Measurements from ENCODE around the gene DMRT2.

DMRT2 gene

DNA sequence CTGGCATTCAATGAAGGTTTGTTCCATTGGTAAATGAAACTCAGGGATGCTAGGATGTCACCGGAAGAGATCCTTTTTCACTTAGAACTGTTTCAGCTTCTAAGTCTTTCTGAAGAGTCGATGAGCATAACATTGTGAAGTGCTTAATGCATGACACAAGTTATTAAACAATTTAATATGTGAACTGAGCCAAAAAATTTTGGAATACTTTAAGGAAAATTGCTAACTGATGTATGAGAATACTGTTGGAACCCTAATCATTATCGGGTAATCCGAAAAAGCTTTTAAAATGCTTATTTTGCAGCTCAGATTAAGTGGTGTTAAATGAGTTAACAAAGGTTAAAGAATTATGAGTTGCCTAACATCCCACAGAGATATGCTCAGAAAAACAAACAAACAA, 34.9 kb downstream of the DMRT2 start:
- no peak overlapping the region for H3K9ac ChIP-seq (ENCODE audit: low read depth in 1 of 2, low read length in 2 of 2)
- H3K27ac ChIP-seq (ENCODE audit: low read depth, low read length): no peak overlapping the region
- no peaks in the 10 kb centered on the region for H3K27me3 ChIP-seq (ENCODE audit: control insufficient read depth in 1 of 2, insufficient read depth in 2 of 2, low read length in 2 of 2)

DNA sequence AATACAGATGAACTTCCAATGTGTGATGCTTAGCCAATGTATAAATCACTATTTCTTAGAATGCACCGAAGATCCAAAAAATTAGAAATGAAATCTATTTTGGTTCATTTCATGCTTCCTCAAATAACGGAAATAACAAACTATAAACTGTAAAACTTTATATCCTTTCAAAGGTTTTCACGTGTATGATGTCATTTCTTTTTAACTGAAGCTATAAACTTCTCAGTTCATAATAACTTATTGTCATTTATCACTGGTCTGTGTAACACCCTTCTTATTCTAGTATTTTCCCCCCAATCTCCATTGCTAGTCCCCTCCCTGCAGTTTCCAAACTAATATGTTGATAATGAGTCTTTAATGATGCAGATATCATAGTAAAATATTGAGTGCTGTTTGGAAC, 36.4 kb downstream of the DMRT2 start:
- Histone ChIP-seq H3K9ac (ENCODE audit: low read depth in 1 of 2, low read length in 2 of 2) (no peak overlapping the region), H3K4me3 (ENCODE audit: low read depth in 1 of 2, low read length in 2 of 2) (no peak overlapping the region)

More for the DNA sequence above, 34.9 kb downstream of the DMRT2 start:
- no peaks in the 10 kb centered on the region for H3K9me3 ChIP-seq (ENCODE audit: control insufficient read depth in 1 of 2, low read length in 2 of 2)
- H3K36me3 ChIP-seq (ENCODE audit: control insufficient read depth in 1 of 2, insufficient read depth in 2 of 2, low read length in 2 of 2): no peaks in the 10 kb centered on the region
- no peaks in the 10 kb centered on the region for H3K4me1 ChIP-seq (ENCODE audit: control insufficient read depth in 1 of 2, insufficient read depth in 2 of 2, low read length in 2 of 2)
- no peak overlapping the region for H3K4me3 ChIP-seq (ENCODE audit: low read depth in 1 of 2, low read length in 2 of 2)

DNA sequence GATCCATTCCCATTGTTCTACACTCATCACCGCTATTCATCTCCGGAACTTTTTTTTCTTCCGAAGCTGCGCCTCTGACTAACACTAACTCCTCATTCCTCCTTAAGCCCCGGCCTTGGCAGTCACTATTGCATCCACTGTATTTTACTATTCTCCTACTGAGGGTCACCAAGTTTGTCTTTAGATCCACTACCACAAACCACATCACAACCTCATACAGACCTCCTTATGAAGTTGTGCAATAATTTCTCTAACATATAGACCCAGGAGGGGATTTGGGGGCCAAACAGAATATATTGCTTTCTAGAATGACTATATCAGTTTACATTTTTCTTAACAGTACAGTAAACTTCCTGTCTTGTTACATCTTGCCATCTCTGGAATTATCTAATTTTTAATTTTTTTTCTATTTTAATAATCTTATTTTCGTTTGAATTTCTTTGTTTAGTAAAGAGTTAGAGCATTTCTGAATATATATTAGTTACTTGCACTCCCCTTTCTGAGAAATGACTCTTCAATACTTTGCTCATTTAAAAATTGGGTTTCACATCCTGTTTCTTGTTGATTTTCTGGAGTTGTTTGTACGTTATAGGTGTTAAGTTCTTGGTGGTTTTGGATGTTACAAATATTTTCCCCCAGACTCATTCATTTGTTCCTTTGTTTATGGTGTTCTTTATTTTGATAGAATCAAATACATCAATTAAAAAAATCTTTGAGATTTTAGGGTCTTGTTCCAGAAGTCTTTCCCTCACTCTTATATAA, 37.1 kb downstream of the DMRT2 start:
- Histone ChIP-seq H3K9ac (ENCODE audit: low read depth in 1 of 2, low read length in 2 of 2) (no peak overlapping the region), H3K9me3 (ENCODE audit: control insufficient read depth in 1 of 2, low read length in 2 of 2) (no peaks in the 10 kb centered on the region), H3K36me3 (ENCODE audit: control insufficient read depth in 1 of 2, insufficient read depth in 2 of 2, low read length in 2 of 2) (no peaks in the 10 kb centered on the region), H3K4me1 (ENCODE audit: control insufficient read depth in 1 of 2, insufficient read depth in 2 of 2, low read length in 2 of 2) (no peaks in the 10 kb centered on the region), H3K4me3 (ENCODE audit: low read depth in 1 of 2, low read length in 2 of 2) (no peak overlapping the region), H3K27ac (ENCODE audit: low read depth, low read length) (no peak overlapping the region), H3K27me3 (ENCODE audit: control insufficient read depth in 1 of 2, insufficient read depth in 2 of 2, low read length in 2 of 2) (peaks cover 0 to 2% of the 10 kb centered on the region in 2 donors)

More for the DNA sequence above, 36.4 kb downstream of the DMRT2 start:
- Histone ChIP-seq H3K27ac (ENCODE audit: low read depth, low read length) (no peak overlapping the region), H3K4me1 (ENCODE audit: control insufficient read depth in 1 of 2, insufficient read depth in 2 of 2, low read length in 2 of 2) (no peaks in the 10 kb centered on the region), H3K36me3 (ENCODE audit: control insufficient read depth in 1 of 2, insufficient read depth in 2 of 2, low read length in 2 of 2) (no peaks in the 10 kb centered on the region), H3K9me3 (ENCODE audit: control insufficient read depth in 1 of 2, low read length in 2 of 2) (no peaks in the 10 kb centered on the region), H3K27me3 (ENCODE audit: control insufficient read depth in 1 of 2, insufficient read depth in 2 of 2, low read length in 2 of 2) (peaks cover 0 to 2% of the 10 kb centered on the region in 2 donors)

DNA sequence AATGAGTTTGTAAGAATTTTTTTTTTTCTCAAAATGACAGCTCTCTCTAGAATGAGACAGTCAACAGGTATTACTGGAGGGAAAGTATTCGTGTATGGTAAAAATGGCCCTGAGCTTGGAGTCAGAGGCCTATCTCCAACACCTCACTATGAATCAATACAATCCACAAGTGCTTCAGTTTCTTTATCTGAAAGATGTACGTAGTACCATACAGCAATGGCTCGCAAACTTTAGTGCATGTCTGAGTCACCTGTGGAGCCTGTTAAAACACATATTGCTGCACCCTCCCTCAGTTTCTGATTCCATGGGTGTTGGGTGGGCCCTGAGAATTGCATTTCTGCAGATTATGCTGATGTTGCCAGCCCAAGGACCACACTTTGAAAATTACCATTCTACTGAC, 44.6 kb downstream of the DMRT2 start:
- H3K27me3 ChIP-seq (ENCODE audit: control insufficient read depth in 1 of 2, insufficient read depth in 2 of 2, low read length in 2 of 2): peaks cover 0 to 2% of the 10 kb centered on the region in 2 donors
- no peak overlapping the region for H3K4me3 ChIP-seq (ENCODE audit: low read depth in 1 of 2, low read length in 2 of 2)
- no peak overlapping the region for H3K27ac ChIP-seq (ENCODE audit: low read depth, low read length)
- no peaks in the 10 kb centered on the region for H3K9me3 ChIP-seq (ENCODE audit: control insufficient read depth in 1 of 2, low read length in 2 of 2)
- H3K9ac ChIP-seq (ENCODE audit: low read depth in 1 of 2, low read length in 2 of 2): no peak overlapping the region
- H3K36me3 ChIP-seq (ENCODE audit: control insufficient read depth in 1 of 2, insufficient read depth in 2 of 2, low read length in 2 of 2): no peaks in the 10 kb centered on the region
- no peaks in the 10 kb centered on the region for H3K4me1 ChIP-seq (ENCODE audit: control insufficient read depth in 1 of 2, insufficient read depth in 2 of 2, low read length in 2 of 2)

DNA sequence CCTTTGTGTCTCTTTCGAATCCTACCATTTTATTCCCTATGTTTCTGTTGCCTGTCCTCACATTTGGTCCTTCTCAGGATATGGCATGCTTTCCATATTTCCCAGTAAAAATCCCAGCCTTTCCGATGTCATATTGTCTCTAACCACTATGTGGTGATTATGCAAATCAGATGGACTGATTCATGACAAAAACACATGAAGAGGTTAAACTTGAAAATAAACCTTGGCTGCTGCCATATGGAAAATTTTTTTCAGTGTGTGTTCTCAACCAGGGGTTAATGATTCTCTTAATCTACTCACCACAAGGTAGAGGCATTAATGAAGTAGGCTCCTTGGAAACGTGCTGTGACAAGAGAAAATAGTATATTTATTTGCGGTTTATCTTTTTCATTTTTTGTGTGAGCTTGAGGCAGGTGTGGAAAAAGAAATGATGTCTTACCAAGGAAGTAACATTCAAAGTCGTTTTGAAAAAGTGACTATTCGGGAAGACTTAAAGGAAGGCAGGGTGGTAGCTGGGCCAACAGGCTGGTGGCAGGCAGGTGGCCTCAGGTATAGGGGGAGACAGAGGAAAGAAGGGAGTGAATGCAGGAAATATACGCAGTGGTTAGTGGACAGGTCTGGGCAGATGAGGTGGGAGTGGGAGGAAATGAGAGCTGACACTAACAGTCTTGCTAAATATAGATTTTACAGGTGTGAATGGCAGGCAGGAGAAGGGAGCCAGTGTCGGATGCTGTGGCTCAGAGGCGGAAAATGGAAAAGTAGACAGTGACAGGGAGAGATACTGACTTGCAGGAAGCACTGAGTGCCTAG, 46.2 kb downstream of the DMRT2 start:
- no peaks in the 10 kb centered on the region for H3K27me3 ChIP-seq (ENCODE audit: control insufficient read depth in 1 of 2, insufficient read depth in 2 of 2, low read length in 2 of 2)
- H3K27ac ChIP-seq (ENCODE audit: low read depth, low read length): no peak overlapping the region
- no peak overlapping the region for H3K4me3 ChIP-seq (ENCODE audit: low read depth in 1 of 2, low read length in 2 of 2)
- no peaks in the 10 kb centered on the region for H3K36me3 ChIP-seq (ENCODE audit: control insufficient read depth in 1 of 2, insufficient read depth in 2 of 2, low read length in 2 of 2)
- no peaks in the 10 kb centered on the region for H3K4me1 ChIP-seq (ENCODE audit: control insufficient read depth in 1 of 2, insufficient read depth in 2 of 2, low read length in 2 of 2)
- H3K9ac ChIP-seq (ENCODE audit: low read depth in 1 of 2, low read length in 2 of 2): no peak overlapping the region
- no peaks in the 10 kb centered on the region for H3K9me3 ChIP-seq (ENCODE audit: control insufficient read depth in 1 of 2, low read length in 2 of 2)

DNA sequence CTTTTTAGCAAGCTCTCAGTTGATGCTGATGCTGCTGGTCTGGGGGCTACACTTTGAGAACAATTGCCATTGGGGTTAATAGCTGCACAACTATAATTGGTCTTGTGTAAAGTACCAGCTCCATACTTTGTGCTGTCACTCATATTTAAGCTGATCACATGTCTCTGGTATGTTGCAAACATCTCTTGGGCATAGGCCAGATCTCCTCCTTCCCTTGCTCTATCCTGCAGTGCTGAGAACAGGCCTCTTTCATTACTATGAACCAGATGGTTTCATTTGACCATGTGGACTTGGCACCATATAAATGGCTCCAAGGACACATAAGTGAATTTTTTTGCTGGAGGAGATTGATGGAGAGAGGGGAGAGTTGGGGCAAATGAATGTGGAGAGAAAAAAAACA, 48.4 kb downstream of the DMRT2 start:
- Histone ChIP-seq H3K4me1 (ENCODE audit: control insufficient read depth in 1 of 2, insufficient read depth in 2 of 2, low read length in 2 of 2) (no peaks in the 10 kb centered on the region), H3K9ac (ENCODE audit: low read depth in 1 of 2, low read length in 2 of 2) (no peak overlapping the region), H3K36me3 (ENCODE audit: control insufficient read depth in 1 of 2, insufficient read depth in 2 of 2, low read length in 2 of 2) (no peaks in the 10 kb centered on the region), H3K27me3 (ENCODE audit: control insufficient read depth in 1 of 2, insufficient read depth in 2 of 2, low read length in 2 of 2) (no peaks in the 10 kb centered on the region), H3K9me3 (ENCODE audit: control insufficient read depth in 1 of 2, low read length in 2 of 2) (no peaks in the 10 kb centered on the region), H3K4me3 (ENCODE audit: low read depth in 1 of 2, low read length in 2 of 2) (no peak overlapping the region), H3K27ac (ENCODE audit: low read depth, low read length) (no peak overlapping the region)

DNA sequence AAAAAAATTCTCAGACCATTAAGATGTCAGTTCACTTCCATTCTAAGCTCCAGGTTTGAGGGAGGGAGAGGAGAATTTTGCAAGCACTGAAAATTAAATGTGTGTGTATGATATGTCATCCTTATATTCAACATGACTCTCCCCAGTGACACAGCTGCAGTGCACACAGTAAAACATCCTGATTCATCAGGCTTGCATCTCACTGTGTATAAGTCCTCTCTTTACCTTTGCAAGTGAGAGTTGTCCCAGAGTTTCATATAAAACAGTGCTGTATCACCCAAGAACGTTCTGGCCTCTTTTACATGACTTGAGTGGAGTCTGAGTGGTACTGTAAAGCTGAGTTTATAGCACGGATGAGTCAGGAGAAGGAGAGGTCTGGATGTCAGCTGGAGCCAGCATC, 50.0 kb downstream of the DMRT2 start:
- Histone ChIP-seq H3K27me3 (ENCODE audit: control insufficient read depth in 1 of 2, insufficient read depth in 2 of 2, low read length in 2 of 2) (no peaks in the 10 kb centered on the region), H3K4me3 (ENCODE audit: low read depth in 1 of 2, low read length in 2 of 2) (no peak overlapping the region), H3K9ac (ENCODE audit: low read depth in 1 of 2, low read length in 2 of 2) (no peak overlapping the region), H3K36me3 (ENCODE audit: control insufficient read depth in 1 of 2, insufficient read depth in 2 of 2, low read length in 2 of 2) (no peaks in the 10 kb centered on the region), H3K27ac (ENCODE audit: low read depth, low read length) (no peak overlapping the region), H3K9me3 (ENCODE audit: control insufficient read depth in 1 of 2, low read length in 2 of 2) (no peaks in the 10 kb centered on the region), H3K4me1 (ENCODE audit: control insufficient read depth in 1 of 2, insufficient read depth in 2 of 2, low read length in 2 of 2) (no peaks in the 10 kb centered on the region)

DNA sequence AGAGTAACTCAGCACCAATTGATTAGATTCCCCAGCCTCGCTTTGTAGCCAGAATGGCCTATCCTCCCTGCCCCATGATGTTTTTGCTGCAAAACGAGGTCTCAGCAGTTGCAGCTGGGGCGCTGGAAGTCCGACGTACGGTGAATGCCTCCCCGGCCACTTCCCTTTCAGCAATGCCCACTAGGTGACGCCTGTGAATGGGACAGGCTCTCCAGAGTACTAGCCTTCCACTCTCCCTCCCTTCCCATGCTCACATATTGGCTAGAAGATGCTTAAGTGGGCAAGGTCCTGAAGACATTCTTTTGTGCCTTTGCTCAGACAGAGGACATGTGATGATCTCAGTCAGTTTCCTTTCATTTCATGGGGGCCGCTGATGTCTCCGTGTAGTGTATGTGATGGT, 50.8 kb downstream of the DMRT2 start:
- H3K4me3 ChIP-seq (ENCODE audit: low read depth in 1 of 2, low read length in 2 of 2): no peak overlapping the region
- H3K27me3 ChIP-seq (ENCODE audit: control insufficient read depth in 1 of 2, insufficient read depth in 2 of 2, low read length in 2 of 2): no peaks in the 10 kb centered on the region
- H3K36me3 ChIP-seq (ENCODE audit: control insufficient read depth in 1 of 2, insufficient read depth in 2 of 2, low read length in 2 of 2): no peaks in the 10 kb centered on the region
- no peaks in the 10 kb centered on the region for H3K9me3 ChIP-seq (ENCODE audit: control insufficient read depth in 1 of 2, low read length in 2 of 2)
- H3K27ac ChIP-seq (ENCODE audit: low read depth, low read length): no peak overlapping the region
- no peak overlapping the region for H3K9ac ChIP-seq (ENCODE audit: low read depth in 1 of 2, low read length in 2 of 2)
- H3K4me1 ChIP-seq (ENCODE audit: control insufficient read depth in 1 of 2, insufficient read depth in 2 of 2, low read length in 2 of 2): no peaks in the 10 kb centered on the region

DNA sequence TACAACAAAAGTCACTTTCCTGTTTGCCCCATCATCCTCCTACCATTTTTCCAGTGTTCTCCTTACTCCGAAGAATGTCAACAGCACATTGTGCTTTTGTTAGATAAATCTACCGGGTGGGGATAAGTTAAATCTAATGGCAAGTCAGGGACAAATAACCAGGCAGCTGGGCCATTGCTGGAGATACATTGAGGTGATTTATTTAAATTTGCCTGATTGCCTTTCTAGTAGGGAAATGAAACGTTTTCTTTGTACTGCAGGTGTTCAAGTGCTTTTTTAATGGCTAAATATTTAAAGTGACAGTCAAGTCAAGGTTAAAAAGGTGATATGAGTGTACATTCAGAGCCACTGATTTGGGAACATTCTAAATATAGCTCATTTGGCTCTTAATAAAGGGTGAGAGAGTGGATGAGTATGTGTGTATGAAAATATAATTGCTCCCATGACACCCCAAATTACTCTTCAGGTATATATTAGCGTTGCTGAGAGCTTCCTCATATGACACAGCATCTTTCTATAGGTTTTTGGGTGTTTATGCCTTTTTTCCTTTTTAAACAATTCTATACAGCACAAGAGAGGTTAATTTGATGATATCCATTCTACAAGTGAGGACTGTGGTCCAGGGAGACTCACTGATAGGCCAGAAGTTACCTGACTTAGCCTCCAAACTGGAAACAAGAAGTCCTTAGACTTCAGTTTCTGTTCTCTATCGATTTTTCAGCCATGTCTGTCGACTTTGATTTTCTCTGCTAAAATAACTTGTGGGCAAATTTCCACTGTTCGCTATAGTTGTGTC, 51.9 kb downstream of the DMRT2 start:
- Histone ChIP-seq H3K9ac (ENCODE audit: low read depth in 1 of 2, low read length in 2 of 2) (no peak overlapping the region), H3K36me3 (ENCODE audit: control insufficient read depth in 1 of 2, insufficient read depth in 2 of 2, low read length in 2 of 2) (no peaks in the 10 kb centered on the region), H3K4me3 (ENCODE audit: low read depth in 1 of 2, low read length in 2 of 2) (no peak overlapping the region), H3K27ac (ENCODE audit: low read depth, low read length) (no peak overlapping the region), H3K4me1 (ENCODE audit: control insufficient read depth in 1 of 2, insufficient read depth in 2 of 2, low read length in 2 of 2) (no peaks in the 10 kb centered on the region), H3K27me3 (ENCODE audit: control insufficient read depth in 1 of 2, insufficient read depth in 2 of 2, low read length in 2 of 2) (no peaks in the 10 kb centered on the region), H3K9me3 (ENCODE audit: control insufficient read depth in 1 of 2, low read length in 2 of 2) (no peaks in the 10 kb centered on the region)

DNA sequence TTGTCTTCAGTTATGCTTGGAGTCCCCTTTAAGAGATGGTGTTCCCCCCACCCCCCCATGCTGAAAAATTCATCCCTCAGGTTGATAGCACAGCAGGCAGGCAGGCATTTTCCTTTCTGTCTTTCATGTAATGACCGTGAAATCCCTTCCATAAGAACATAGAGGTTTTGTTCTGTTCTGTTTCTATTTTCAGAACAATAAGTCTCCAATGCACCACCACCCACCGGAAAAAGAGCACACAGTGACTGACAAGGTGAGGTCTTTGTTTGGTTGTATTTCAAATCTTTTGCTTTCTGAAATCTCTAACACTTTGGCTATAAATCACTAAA, 52.4 kb downstream of the DMRT2 start:
- H3K27ac ChIP-seq (ENCODE audit: low read depth, low read length): no peak overlapping the region
- H3K9me3 ChIP-seq (ENCODE audit: control insufficient read depth in 1 of 2, low read length in 2 of 2): no peaks in the 10 kb centered on the region
- no peaks in the 10 kb centered on the region for H3K4me1 ChIP-seq (ENCODE audit: control insufficient read depth in 1 of 2, insufficient read depth in 2 of 2, low read length in 2 of 2)
- H3K36me3 ChIP-seq (ENCODE audit: control insufficient read depth in 1 of 2, insufficient read depth in 2 of 2, low read length in 2 of 2): no peaks in the 10 kb centered on the region
- H3K9ac ChIP-seq (ENCODE audit: low read depth in 1 of 2, low read length in 2 of 2): no peak overlapping the region
- no peaks in the 10 kb centered on the region for H3K27me3 ChIP-seq (ENCODE audit: control insufficient read depth in 1 of 2, insufficient read depth in 2 of 2, low read length in 2 of 2)
- no peak overlapping the region for H3K4me3 ChIP-seq (ENCODE audit: low read depth in 1 of 2, low read length in 2 of 2)

Data from duodenal mucosa (tissue), 2 donors.